Adipocyte (in vitro differentiated cells): Measurements from ENCODE around the gene SAMD4A.

ENCODE experiments used
- DNase-seq: peaks from one replicate; pipeline ENCODE4 v3.0.0-alpha.2; 2015; ENCODE audit warnings: low read depth
- H3K27me3 ChIP-seq: replicated peaks from 2 replicates; pipeline ENCODE4 v1.7.0; 2013; ENCODE audit warnings: mild to moderate bottlenecking, low read length, moderate library complexity; ENCODE audit not compliant: control insufficient read depth, insufficient read depth
- H3K36me3 ChIP-seq: 2 replicates; pipeline ENCODE4 v1.7.0; 2013; ENCODE audit warnings: low read length, mild to moderate bottlenecking, moderate library complexity; ENCODE audit not compliant: control insufficient read depth, insufficient read depth, severe bottlenecking
- H3K4me1 ChIP-seq: 2 replicates; pipeline ENCODE4 v1.7.0; 2013; ENCODE audit warnings: mild to moderate bottlenecking, low read length, moderate library complexity; ENCODE audit not compliant: control insufficient read depth, insufficient read depth
- H3K4me3 ChIP-seq: 2 replicates; pipeline ENCODE4 v1.7.0; 2013; ENCODE audit warnings: mild to moderate bottlenecking, low read length, moderate library complexity
- H3K9ac ChIP-seq: 2 replicates; pipeline ENCODE4 v1.7.0; 2013; ENCODE audit warnings: mild to moderate bottlenecking, low read length, moderate library complexity
- H3K9me3 ChIP-seq: 2 replicates; pipeline ENCODE4 v1.7.0; 2013; ENCODE audit warnings: mild to moderate bottlenecking, low read length, moderate library complexity; ENCODE audit not compliant: control insufficient read depth

Gene SAMD4A

DNA sequence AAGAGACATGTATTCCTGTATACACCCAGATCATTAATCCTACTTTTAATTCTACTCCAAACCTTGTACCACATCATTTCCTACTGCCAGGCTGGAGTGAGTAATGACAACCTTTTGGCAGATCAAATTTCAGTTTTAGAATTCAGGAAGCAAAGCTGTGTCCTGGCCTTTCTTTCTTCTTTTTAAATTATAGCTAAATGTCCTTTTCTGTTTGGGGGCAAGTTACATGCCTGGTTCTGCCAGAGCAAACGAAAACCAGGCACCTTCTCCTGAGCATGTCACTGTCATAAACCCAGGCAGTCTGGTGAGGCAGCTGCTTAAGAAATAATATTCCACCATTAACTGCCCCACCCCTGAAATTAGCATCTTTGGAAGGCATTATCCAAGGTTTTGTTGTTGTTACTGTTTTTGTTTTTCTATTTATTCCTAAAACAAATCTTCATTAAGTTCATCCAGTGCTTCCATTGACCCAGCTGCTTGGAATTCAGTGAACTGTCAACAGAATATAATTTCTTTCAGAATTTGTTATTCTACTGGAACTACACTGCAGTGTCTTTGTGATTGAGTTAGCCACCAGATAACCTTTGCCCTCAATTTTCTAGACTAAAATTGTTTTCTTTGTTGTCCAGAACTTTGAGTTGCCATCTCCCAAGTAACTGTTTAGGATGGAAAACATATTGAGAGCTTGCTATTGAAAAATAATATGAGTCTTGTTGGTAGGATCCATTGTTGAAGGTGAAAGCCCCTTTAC lies 33.2 kb downstream of the SAMD4A start:
- peak; percentile 52 for DNase-seq
- Histone ChIP-seq H3K27me3 (no peaks in the 10 kb centered on the region), H3K9me3 (no peaks in the 10 kb centered on the region), H3K9ac (no peak overlapping the region), H3K4me3 (no peak overlapping the region), H3K4me1 (peaks cover 31% of the 10 kb centered on the region), H3K36me3 (no peaks in the 10 kb centered on the region)

DNA sequence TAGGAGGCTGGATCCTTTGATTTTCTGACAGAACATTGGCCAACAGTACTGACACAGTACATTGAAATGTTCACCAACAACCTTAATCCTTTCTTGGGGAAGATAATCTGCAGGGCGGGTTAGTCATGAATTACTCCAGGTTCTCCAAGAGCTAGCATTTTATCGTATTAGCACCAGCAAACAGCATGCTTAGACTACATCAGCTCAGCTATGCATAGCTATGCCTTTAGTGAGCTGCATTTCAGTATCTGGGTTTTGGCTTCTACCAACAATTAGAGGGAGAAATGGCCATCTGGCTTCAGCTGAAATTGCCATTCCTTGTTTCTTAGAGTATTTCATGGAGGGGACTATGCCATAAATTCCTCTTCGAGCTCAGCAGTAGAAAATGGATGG lies 33.8 kb downstream of the SAMD4A start:
- Histone ChIP-seq H3K27me3 (no peaks in the 10 kb centered on the region), H3K9me3 (no peaks in the 10 kb centered on the region), H3K36me3 (no peaks in the 10 kb centered on the region), H3K4me3 (no peak overlapping the region), H3K9ac (no peak overlapping the region), H3K4me1 (peaks cover 31% of the 10 kb centered on the region)
- DNase-seq: peak; percentile 76

DNA sequence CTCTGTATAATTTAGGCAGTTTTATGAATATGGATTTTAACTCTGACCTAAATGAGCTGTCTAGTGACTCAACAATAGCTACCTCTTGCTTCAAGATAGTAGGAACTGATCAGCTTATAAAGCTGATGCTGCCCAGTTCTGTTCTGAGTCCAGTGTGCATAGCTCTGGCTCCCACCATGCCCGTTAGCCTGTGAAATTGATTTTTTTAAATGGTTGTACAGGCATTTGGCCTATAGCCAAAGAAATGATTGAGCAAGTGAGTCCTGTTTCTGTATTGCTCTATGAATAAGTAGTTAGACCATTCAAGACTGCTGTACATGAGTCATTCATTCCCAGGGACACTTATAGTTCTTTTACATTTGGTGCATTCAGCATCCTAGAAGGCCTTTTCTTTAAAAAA lies 36.4 kb downstream of the SAMD4A start:
- peak overlapping the region; percentile 32 for H3K4me3 ChIP-seq

DNA sequence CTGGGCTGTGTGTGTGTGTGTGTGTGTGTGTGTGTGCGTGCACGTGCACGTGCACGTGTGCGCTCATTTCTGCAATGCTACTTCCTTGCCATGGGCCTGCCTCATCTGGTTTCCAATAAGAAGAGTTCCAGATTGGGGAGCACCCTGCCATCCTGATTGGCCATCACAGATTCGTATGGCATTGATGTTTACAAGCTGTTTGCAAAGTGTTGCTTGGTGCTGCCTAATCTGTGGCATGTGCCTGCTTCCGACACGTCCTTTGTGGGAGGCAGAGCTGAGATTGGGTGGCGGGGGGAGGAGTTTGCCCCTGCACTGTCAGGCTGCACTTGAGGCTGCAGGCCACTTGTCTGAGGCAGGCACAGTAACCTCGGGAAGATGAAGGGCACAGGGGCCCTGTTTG lies 39.2 kb downstream of the SAMD4A start:
- no peak overlapping the region for H3K4me3 ChIP-seq
- H3K4me1 ChIP-seq: peaks cover 36% of the 10 kb centered on the region
- no peak overlapping the region for H3K9ac ChIP-seq
- H3K9me3 ChIP-seq: no peaks in the 10 kb centered on the region
- no peak for DNase-seq
- H3K36me3 ChIP-seq: no peaks in the 10 kb centered on the region
- no peaks in the 10 kb centered on the region for H3K27me3 ChIP-seq

More for the DNA sequence above, 36.4 kb downstream of the SAMD4A start:
- no peaks in the 10 kb centered on the region for H3K27me3 ChIP-seq
- no peaks in the 10 kb centered on the region for H3K36me3 ChIP-seq
- DNase-seq: peak; percentile 68
- H3K9me3 ChIP-seq: no peaks in the 10 kb centered on the region
- peaks cover 35% of the 10 kb centered on the region for H3K4me1 ChIP-seq
- H3K9ac ChIP-seq: no peak overlapping the region

DNA sequence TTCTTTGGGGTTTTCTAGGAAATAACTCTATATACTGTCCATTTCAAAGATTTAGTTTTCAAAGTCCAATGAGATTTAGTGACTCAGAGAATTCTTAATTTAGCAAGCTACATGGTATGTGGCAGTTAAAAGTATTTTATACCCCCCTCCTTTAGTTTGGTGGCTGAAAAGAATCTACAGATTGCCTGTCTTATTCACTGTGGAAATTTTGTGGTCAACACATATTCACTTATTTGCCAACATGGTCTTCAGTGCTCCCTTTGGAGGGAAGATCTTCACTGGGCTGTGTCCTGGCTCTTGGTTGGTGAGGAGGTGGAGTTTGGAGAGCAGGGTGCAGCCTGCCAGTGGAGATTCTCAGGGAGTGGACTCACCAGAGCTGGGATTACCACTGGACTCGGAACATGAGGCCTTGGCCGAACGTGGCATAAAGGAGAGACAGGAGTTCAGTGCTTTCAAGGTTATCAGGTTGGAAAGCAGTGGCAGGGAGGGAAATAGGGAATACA lies 39.8 kb downstream of the SAMD4A start:
- Histone ChIP-seq H3K9me3 (no peaks in the 10 kb centered on the region), H3K9ac (peak overlapping the region; percentile 61), H3K4me3 (peak overlapping the region; percentile 57), H3K4me1 (peaks cover 40% of the 10 kb centered on the region), H3K27me3 (no peaks in the 10 kb centered on the region), H3K36me3 (no peaks in the 10 kb centered on the region)
- DNase-seq: peak; percentile 72

DNA sequence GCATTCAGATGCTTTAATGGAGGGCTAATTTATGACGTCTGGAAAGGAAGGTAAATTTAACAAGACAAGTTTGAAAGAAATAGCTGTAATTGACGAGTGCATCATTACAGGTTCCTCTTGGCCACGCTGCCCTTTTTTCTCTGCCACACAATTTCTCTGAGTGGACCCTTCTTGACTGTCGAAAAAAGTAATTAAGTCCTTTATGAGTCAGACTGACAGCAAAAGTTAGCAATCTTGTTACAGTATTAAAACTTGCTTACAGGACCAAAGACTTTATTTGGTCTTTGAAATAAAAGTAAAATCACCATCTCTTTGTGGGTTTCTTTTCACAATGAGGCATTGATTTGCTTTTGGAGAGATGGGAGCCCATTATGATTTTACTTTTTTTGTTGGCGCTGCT lies 42.6 kb downstream of the SAMD4A start:
- Histone ChIP-seq H3K27me3 (no peaks in the 10 kb centered on the region), H3K4me1 (peaks cover 28% of the 10 kb centered on the region), H3K9ac (no peak overlapping the region), H3K9me3 (no peaks in the 10 kb centered on the region), H3K36me3 (no peaks in the 10 kb centered on the region), H3K4me3 (no peak overlapping the region)
- no peak for DNase-seq

DNA sequence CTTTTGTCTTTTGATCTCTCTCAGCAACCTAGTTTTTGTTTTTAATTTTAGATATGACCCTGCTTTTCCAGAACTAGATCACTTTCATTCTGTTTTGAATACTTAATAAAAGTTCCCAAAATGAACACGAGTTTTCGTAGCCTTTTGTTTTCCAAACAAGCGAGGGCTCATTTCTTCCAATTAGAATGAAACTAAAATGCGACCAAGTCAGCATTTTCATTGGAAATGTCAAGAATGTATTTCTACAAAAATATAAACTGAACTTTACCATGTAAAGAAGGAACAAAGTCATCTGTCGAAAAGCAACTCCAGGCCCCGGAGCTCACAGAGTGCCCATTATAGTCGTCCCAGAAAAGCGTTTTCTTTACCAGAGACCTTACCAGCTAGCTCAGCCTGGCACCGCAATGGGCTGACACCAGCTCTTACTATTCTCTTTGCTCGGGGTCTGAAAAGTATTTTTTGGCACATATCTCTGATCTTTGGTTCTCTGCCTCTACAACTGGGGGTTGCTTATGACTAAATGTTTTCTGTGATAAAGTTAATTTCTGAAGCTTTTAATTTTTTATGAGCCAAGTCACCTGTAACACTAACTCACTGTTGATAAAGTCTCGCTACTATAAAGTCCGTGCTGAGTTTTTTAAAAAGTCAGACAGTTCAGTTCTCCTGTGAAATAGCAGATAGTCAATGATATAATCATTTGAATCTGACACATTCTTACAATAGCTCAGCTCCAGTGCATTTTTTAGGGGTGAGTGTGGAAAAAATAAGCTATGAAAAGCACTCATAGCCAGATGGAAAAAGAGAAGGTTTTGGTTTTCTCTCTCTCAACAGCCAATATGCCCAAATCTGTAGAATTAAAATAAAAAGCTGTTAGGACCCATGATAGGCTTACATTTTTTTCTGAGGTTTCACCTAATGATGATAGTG lies 43.4 kb downstream of the SAMD4A start:
- H3K36me3 ChIP-seq: no peaks in the 10 kb centered on the region
- H3K27me3 ChIP-seq: no peaks in the 10 kb centered on the region
- peak overlapping the region; percentile 22 for H3K4me3 ChIP-seq
- DNase-seq: peak; percentile 70
- no peaks in the 10 kb centered on the region for H3K9me3 ChIP-seq
- H3K9ac ChIP-seq: peak overlapping the region; percentile 55
- peaks cover 28% of the 10 kb centered on the region for H3K4me1 ChIP-seq

DNA sequence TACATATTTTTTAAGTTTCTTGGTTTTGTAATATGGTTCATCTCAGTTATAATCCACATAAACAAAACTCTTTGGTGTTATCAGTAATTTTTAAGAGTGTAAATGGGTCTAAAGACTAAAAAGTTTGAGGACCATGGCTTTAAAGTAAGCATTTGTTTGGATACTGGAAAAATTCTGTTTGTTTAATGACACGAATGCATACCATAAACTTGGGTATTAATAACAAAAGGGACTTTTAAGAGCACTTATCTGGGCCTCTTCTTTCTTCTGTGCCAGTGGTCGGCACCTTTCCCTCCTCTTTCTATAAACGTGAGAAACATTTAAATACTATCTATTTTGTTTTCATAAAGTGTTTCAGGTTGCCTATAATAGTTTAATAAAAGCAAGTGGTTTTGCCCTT lies 47.4 kb downstream of the SAMD4A start:
- H3K9me3 ChIP-seq: no peaks in the 10 kb centered on the region
- DNase-seq: no peak
- H3K9ac ChIP-seq: no peak overlapping the region

DNA sequence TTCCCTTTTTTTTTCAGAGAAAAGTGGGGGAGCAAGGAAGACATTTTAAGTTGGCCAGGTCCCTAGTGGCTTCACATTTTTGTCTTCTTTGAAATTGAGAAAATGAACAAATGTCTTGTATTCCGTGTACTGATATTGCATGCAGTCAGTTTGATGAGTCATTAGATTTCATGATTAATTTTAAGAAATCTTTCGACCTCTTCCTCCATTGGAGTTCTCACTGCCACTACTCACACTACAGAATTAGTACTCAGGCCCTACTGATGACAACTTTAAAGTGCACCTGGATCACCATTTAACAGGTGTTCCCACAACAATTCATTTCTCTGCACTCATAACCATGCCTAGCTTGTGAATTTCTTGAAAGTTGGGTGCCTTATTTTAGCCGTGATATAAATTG lies 50.5 kb downstream of the SAMD4A start:
- no peaks in the 10 kb centered on the region for H3K36me3 ChIP-seq
- no peak for DNase-seq
- H3K27me3 ChIP-seq: no peaks in the 10 kb centered on the region
- no peak overlapping the region for H3K9ac ChIP-seq
- H3K9me3 ChIP-seq: no peaks in the 10 kb centered on the region
- H3K4me3 ChIP-seq: peak overlapping the region; percentile 30
- peaks cover 30% of the 10 kb centered on the region for H3K4me1 ChIP-seq

More for the DNA sequence above, 47.4 kb downstream of the SAMD4A start:
- Histone ChIP-seq H3K27me3 (no peaks in the 10 kb centered on the region), H3K4me1 (peaks cover 30% of the 10 kb centered on the region), H3K36me3 (no peaks in the 10 kb centered on the region), H3K4me3 (no peak overlapping the region)

DNA sequence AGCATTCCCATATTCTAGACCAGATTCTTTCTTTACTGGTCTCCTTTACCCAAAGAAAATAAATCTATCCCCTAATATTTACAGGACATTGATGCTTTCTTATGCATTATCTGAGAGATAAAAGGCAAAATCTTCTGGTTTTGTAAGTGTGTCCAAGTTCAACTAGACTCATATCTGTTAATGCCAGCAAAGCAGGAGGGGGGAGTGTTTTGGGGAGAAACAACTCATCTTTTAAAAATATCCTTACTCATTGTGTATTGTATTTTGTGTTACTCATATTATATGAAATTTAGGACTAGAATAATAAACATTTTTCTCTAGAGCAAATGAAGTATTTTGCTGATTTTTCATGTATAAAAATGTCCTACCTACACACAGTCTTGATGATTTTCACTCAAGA lies 54.8 kb downstream of the SAMD4A start:
- Histone ChIP-seq H3K4me3 (no peak overlapping the region), H3K36me3 (no peaks in the 10 kb centered on the region), H3K9ac (no peak overlapping the region), H3K27me3 (no peaks in the 10 kb centered on the region), H3K9me3 (no peaks in the 10 kb centered on the region), H3K4me1 (peaks cover 46% of the 10 kb centered on the region)
- peak; percentile 29 for DNase-seq

DNA sequence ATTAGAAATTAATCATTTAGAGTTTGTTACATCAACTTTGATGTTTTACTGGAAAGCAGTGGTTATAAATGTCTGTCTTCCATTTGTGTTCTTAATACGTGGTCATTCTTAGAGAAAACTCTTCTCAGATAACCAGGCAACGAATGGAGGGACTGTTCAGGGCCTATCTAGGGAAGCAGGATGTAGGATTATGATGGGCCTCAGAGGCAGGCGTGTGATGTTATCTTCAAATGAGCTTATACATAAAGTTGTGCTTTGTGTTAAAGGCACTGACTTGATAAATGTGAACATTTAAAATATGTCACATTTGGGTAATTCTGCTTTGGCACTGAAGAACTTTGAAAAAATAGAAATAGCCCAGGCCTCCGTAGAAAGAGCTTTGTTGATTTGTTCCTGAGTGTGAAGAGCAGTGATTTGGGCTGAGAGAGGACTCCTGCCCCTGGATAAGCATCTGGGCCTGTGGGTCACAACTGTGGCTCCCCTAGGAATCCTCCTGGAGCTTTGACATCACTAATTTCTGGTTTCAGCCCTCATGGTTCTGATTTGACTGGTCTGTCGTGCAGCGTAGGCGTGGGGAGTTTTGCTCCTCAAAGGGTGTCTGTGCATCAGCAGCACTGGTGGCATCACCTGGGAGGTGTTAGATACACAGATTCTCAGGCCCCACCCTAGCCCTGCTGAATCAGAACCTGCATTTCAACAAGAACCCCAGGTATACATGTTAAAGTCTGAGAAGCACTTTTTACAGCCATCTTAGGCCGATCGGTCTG lies 55.4 kb downstream of the SAMD4A start:
- DNase-seq: no peak
- Histone ChIP-seq H3K4me1 (peaks cover 45% of the 10 kb centered on the region), H3K27me3 (no peaks in the 10 kb centered on the region), H3K36me3 (no peaks in the 10 kb centered on the region), H3K9me3 (no peaks in the 10 kb centered on the region), H3K9ac (no peak overlapping the region), H3K4me3 (no peak overlapping the region)
